Tibial artery (tissue), 4 donors: ENCODE results near the gene GRID2.

Experiments used
- DNase-seq, 2 donors: peaks; one replicate each; pipeline ENCODE4 v3.0.0-alpha.2; 2019
- H3K27ac ChIP-seq, 2 donors: fragments of 200-600 bp; sonication (generic) in 1 of 2; 1 replicate in 1 of 2; 2 replicates in 1 of 2; pipeline ENCODE4 v1.5.1; 2018 to 2019; ENCODE audit warnings: mild to moderate bottlenecking in 1 of 2
- H3K27me3 ChIP-seq, 2 donors: fragments of 200-600 bp; sonication (generic) in 1 of 2; one replicate each; pipeline versions ENCODE4 v1.5.1 to v1.6.0; 2016 to 2019
- H3K36me3 ChIP-seq, 3 donors: fragments of 200-600 bp; sonication (generic) in 2 of 3; one replicate each; pipeline ENCODE4 v1.5.1; 2016 to 2019; ENCODE audit warnings: mild to moderate bottlenecking in 2 of 3
- H3K4me1 ChIP-seq, 4 donors: fragments of 200-600 bp; sonication (generic) in 2 of 4; 1 replicate in 3 of 4; 2 replicates in 1 of 4; pipeline ENCODE4 v1.5.1; 2016 to 2019
- H3K4me3 ChIP-seq, 2 donors: fragments of 200-600 bp; sonication (generic) in 1 of 2; 1 replicate in 1 of 2; 2 replicates in 1 of 2; pipeline ENCODE4 v1.5.1; 2018 to 2019; ENCODE audit warnings: mild to moderate bottlenecking in 2 of 2
- H3K9me3 ChIP-seq, 3 donors: fragments of 200-600 bp; sonication (generic) in 1 of 3; one replicate each; pipeline ENCODE4 v1.5.1; 2016 to 2019
- intact Hi-C: fragments of 100-400 bp; cut with DNase I; formaldehyde crosslinking; loops from one replicate; pipeline ENCODE4 v1.15.0; 2023; ENCODE audit warnings: low total_unique reads
- TF ChIP-seq, protein P1 (sequence below), 2 experiments: fragments of 200-600 bp in 1 of 2; fragments of 450-650 bp in 1 of 2; IDR thresholded peaks; one replicate each; pipeline ENCODE4 v1.5.1; 2017 to 2019; ENCODE audit warnings: antibody characterized with exemption in 2 of 2, mild to moderate bottlenecking in 1 of 2, moderate library complexity in 1 of 2

Gene GRID2

DNA sequence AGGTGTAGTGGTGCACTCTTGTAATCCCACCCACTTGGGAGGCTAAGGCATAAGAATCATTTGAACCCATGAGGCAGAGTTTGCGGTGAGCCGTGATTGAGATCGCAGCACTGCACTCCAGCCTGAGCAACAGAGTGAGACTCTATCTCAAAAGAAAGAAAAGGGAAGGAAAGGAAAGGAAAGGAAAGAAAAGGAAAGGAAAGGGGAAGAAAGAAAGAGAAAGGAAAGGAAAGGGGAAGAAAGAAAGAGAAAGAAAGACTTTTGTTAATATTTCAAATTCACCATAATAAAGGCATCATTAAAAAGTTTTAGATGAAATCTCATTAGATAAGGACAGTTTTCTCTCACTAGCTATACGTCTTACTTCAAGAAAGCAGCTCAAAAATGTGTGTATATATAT is 864.3 kb downstream of the GRID2 start:
- no peaks in the 10 kb centered on the region for H3K36me3 ChIP-seq

DNA sequence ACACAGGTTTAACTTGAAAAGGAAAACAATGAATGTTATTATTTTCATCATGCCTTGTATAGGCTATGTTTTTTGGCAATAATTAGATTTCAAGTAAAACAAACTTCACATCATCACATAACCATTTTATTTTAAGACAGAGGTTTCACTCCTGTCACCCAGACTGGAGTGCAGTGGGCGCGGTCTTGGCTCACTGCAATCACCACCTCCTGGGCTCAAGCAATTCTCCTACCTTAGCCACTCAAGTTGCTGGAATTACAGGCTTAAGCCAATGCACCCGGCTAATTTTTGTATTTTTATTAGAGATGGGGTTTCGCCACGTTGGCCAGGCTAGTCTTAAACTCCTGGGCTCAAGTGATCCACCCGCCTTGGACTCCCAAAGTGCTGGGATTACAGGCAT is 866.2 kb downstream of the GRID2 start:
- no peaks in the 10 kb centered on the region for H3K4me1 ChIP-seq
- H3K9me3 ChIP-seq: no peaks in the 10 kb centered on the region
- DNase-seq: no peak
- intact Hi-C loops: no loop called here
- no peaks in the 10 kb centered on the region for H3K27me3 ChIP-seq
- TF ChIP-seq, protein P1, sequence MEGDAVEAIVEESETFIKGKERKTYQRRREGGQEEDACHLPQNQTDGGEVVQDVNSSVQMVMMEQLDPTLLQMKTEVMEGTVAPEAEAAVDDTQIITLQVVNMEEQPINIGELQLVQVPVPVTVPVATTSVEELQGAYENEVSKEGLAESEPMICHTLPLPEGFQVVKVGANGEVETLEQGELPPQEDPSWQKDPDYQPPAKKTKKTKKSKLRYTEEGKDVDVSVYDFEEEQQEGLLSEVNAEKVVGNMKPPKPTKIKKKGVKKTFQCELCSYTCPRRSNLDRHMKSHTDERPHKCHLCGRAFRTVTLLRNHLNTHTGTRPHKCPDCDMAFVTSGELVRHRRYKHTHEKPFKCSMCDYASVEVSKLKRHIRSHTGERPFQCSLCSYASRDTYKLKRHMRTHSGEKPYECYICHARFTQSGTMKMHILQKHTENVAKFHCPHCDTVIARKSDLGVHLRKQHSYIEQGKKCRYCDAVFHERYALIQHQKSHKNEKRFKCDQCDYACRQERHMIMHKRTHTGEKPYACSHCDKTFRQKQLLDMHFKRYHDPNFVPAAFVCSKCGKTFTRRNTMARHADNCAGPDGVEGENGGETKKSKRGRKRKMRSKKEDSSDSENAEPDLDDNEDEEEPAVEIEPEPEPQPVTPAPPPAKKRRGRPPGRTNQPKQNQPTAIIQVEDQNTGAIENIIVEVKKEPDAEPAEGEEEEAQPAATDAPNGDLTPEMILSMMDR (IDR thresholded peaks at IDR 0.05): no peak
- H3K27ac ChIP-seq: no peak overlapping the region
- no peak overlapping the region for H3K4me3 ChIP-seq
- no peaks in the 10 kb centered on the region for H3K36me3 ChIP-seq

More for the DNA sequence above, 864.3 kb downstream of the GRID2 start:
- H3K4me1 ChIP-seq: no peaks in the 10 kb centered on the region
- TF ChIP-seq, protein P1 (IDR thresholded peaks at IDR 0.05): no peak
- no peaks in the 10 kb centered on the region for H3K27me3 ChIP-seq
- no peak overlapping the region for H3K4me3 ChIP-seq
- DNase-seq: no peak
- intact Hi-C loops: no loop called here
- no peaks in the 10 kb centered on the region for H3K9me3 ChIP-seq
- no peak overlapping the region for H3K27ac ChIP-seq

DNA sequence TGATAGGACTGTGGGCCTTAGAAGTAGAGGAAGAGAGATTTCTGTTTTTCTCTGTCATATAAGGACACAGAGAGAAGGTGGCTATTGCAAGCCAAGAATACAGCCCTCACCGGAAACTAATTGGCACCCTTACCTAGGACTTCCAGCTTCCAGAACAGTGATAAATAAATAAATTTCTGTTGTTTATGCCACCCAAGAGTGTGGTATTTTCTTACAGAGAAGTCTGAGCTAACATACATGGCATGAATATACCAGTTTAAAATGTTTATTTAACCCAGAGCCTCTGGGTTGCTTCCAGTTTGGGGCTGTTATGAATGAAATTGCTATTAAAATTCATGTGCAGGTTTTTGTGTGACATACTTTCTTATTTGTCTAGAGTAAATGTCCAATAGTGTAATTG is 870.8 kb downstream of the GRID2 start:
- Histone ChIP-seq H3K27ac (no peak overlapping the region), H3K36me3 (no peaks in the 10 kb centered on the region), H3K9me3 (no peaks in the 10 kb centered on the region), H3K27me3 (no peaks in the 10 kb centered on the region), H3K4me1 (no peaks in the 10 kb centered on the region), H3K4me3 (no peak overlapping the region)
- DNase-seq: no peak
- intact Hi-C loops: no loop called here
- TF ChIP-seq, protein P1 (IDR thresholded peaks at IDR 0.05): no peak

DNA sequence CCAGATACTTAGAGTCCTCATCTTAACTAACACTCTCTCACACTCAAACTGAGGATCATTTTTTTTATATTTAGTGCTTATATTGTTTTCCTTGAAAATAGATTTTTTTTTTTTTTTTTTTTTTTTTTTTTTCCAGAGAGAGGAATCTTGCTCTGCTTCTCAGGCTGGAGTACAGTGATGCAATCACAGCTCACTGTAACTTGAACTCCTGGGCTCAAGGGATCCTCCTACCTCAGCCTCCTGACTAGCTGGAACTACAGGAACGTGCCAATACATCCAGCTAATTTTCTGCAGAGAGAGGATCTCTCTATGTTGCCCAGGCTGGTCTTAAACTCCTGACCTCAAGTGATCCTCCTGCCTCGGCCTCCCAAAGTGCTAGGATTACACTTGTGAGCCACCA is 874.5 kb downstream of the GRID2 start:
- Histone ChIP-seq H3K27ac (no peak overlapping the region), H3K4me1 (no peaks in the 10 kb centered on the region), H3K9me3 (no peaks in the 10 kb centered on the region), H3K36me3 (no peaks in the 10 kb centered on the region), H3K4me3 (no peak overlapping the region), H3K27me3 (no peaks in the 10 kb centered on the region)
- intact Hi-C loops: no loop called here
- no peak for DNase-seq
- TF ChIP-seq, protein P1 (IDR thresholded peaks at IDR 0.05): no peak

DNA sequence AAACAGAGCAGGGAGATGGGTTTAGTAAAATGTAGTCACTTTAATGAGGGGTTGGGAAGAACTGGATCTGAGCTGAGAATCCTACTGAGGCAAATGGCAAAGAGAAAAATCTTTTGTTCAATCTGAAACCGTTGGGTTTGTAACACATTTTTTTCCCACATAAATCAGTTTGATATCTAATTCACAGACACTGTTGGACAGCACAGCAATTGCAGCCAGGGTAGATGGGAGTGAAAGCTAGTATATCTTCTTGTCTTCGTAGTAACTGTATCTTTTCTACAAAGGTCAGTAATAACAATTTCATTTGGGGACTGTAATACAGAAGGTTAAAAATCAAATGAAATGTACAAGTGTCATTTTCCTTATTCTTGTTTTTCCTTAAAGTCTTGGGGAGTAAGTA is 875.3 kb downstream of the GRID2 start:
- no peaks in the 10 kb centered on the region for H3K4me1 ChIP-seq
- no peak overlapping the region for H3K27ac ChIP-seq
- intact Hi-C loops: no loop called here
- H3K27me3 ChIP-seq: no peaks in the 10 kb centered on the region
- TF ChIP-seq, protein P1 (IDR thresholded peaks at IDR 0.05): no peak
- no peak overlapping the region for H3K4me3 ChIP-seq
- no peaks in the 10 kb centered on the region for H3K9me3 ChIP-seq
- DNase-seq: no peak
- no peaks in the 10 kb centered on the region for H3K36me3 ChIP-seq

DNA sequence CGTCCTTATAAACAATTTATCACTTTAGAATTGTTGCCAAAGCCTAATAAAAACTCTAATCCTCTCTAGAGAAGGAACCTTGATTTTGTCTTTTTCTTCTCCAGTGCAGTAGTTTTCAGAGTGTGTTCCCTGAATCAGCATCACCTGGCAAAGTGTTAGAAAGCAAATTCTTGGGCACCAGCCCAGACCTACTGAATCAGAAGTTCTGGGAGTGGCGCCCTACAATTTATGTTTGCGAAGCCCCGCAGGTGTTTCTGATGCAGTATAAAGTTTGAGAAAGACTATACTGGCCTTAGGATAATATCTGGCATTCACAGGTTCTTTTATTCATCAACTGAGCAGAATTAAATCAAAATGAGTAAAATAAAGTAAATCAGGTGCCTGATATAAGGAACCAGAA is 879.0 kb downstream of the GRID2 start:
- Histone ChIP-seq H3K36me3 (no peaks in the 10 kb centered on the region), H3K9me3 (no peaks in the 10 kb centered on the region), H3K4me3 (no peak overlapping the region), H3K27ac (no peak overlapping the region), H3K27me3 (no peaks in the 10 kb centered on the region), H3K4me1 (no peaks in the 10 kb centered on the region)
- TF ChIP-seq, protein P1 (IDR thresholded peaks at IDR 0.05): no peak
- intact Hi-C loops: no loop called here
- DNase-seq: no peak
